B cell (primary cell): Measurements from ENCODE around the gene MFAP5.

Experiments
- EZH2 ChIP-seq: IDR thresholded peaks from 2 replicates; pipeline ENCODE4 v1.6.1; 2012; ENCODE audit warnings: borderline replicate concordance, low read depth, mild to moderate bottlenecking, moderate library complexity, low read length; ENCODE audit not compliant: insufficient read depth, poor library complexity, severe bottlenecking
- TF ChIP-seq, protein P1 (sequence below): fragments of 200-600 bp; IDR thresholded peaks from one replicate; pipeline ENCODE4 v1.8.0; 2022; ENCODE audit warnings: antibody characterized with exemption, mild to moderate bottlenecking

DNA sequence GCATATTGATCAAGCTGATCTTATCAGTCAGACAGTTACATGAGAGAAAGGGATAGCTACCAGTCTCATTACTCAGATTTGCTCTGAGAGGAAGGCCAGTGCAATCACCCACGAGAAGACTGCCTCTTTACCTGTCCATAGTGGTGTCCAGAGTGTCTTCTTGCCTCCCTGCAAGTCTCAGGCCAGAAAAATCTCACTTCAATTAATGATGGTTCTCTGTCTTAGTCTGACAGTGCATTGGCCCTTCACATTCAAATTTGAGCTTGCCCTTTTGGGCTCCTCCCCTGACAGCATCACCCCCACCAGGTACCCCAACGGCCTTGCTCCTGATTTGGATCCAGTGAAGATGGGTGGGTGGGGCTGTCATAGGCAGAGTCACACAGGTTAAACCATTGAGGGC, 50.0 kb downstream of the MFAP5 start, which contains the start of gene AICDA:
- TF ChIP-seq, protein P1, sequence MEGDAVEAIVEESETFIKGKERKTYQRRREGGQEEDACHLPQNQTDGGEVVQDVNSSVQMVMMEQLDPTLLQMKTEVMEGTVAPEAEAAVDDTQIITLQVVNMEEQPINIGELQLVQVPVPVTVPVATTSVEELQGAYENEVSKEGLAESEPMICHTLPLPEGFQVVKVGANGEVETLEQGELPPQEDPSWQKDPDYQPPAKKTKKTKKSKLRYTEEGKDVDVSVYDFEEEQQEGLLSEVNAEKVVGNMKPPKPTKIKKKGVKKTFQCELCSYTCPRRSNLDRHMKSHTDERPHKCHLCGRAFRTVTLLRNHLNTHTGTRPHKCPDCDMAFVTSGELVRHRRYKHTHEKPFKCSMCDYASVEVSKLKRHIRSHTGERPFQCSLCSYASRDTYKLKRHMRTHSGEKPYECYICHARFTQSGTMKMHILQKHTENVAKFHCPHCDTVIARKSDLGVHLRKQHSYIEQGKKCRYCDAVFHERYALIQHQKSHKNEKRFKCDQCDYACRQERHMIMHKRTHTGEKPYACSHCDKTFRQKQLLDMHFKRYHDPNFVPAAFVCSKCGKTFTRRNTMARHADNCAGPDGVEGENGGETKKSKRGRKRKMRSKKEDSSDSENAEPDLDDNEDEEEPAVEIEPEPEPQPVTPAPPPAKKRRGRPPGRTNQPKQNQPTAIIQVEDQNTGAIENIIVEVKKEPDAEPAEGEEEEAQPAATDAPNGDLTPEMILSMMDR, result no peak
- TF ChIP-seq EZH2, result no peak
